GM21360 (cell line): ENCODE results near the gene C22orf39.

ENCODE experiments used
- ATAC-seq: cut with Tn5 transposase; IDR thresholded peaks from one replicate; pipeline ENCODE4 v1.9.1; 2021; ENCODE audit warnings: mild to moderate bottlenecking, moderate library complexity; ENCODE audit not compliant: unreplicated experiment

The C22orf39 gene

GRCh38 chr22:19402642-19403191 is 44.8 kb downstream of the C22orf39 start:
- ATAC-seq = no peak

DNA sequence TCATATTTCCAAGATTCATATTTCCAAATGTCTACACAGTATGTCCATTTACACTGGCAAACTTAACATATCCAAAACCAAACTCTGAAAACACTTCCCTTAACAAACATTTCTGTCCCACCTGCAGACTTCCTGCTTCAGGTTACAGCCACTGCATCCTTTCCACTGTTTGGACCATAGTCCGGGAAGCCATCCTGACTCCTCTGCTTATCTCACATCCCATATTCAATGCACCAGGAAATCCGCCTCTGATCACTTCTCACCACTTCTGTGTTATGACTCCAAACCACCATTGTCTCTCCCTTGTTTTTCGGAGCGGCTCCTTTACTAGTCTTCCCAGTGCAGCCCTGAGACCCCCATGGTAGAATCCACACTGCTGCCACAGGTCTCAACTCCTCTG is 46.0 kb downstream of the C22orf39 start:
- ATAC-seq = no peak

DNA sequence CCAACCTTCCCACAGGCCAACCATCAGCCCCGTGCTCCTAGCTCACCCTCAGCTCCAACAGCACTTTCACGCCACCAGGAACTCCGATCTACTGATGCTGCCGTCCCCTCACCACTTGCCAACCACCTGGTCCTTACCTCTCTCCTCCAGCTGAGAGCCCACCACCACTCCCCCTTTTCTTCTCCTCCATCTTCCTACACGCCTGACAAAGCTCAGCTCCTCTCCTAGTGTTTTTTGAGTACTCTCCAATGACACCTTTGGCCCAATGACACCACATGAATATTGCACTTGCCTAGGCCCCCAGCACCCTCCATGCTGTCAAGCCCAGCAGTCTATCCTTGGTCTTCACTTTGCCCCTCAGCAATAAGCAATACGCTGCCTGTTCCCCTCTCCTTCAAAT is 46.6 kb downstream of the C22orf39 start:
- ATAC-seq = no peak

GRCh38 chr22:19398652-19399051 is 48.9 kb downstream of the C22orf39 start:
- ATAC-seq = no peak

GRCh38 chr22:19398206-19398605 is 49.3 kb downstream of the C22orf39 start:
- no peak for ATAC-seq

DNA sequence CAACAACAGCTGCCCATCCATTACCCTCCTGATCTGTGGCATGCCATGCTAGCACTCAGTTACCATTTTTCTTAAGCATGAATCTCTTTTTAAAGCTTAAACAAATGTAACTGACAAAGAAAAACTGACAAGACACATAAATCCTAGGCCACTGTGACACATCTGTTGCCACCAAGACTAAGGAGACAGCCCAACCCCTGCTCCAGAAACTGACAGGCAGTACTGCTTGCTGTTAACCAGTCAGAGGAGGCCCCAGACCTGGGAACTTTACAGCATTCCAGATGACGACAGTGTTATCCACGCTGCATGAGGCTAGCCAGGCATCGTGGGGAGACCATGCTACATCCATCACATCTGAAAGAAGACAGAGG is 49.8 kb downstream of the C22orf39 start:
- no peak for ATAC-seq

GRCh38 chr22:19396934-19397733 is 50.4 kb downstream of the C22orf39 start:
- ATAC-seq = no peak

DNA sequence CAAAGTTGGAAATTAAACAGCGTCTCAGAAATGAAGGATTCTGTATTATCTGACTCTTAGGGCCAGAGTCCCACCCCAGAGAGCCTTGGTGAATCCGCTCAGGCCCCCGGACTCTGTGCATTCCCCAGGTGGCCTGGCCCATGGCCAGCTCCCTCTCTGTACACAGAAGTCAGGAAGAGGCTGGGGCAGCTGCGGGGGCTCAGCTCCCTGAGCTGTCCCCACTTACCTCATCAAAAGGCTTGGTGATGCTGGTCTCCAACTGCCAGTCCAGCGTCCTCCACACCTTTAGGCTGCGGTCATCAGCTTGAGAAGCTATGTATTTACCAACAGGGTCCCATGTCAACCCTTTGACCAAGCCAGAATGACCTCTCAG is 51.0 kb downstream of the C22orf39 start:
- ATAC-seq = no peak

DNA sequence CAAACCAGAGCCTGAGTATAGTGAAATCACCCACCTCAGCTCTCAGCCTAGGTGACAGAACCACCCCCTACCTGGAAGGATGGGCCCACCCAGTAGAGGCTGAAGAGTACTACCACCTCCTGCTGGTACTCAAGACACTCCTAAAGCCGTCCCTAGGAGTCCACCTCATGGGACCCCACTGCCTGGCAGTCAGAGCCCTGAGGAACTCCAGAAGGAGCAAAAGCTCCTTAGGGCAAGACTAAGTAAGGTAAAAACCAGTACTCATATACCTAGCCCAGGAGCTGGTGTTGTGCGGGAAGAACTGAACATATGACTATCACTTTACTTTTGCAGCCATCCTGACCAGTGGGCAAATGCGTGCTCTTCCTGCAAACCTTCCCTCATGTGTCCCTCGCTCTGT is 52.2 kb downstream of the C22orf39 start:
- no peak for ATAC-seq

- no peak for ATAC-seq
Measured at GRCh38 chr22:19394274-19395050, 53.0 kb downstream of the C22orf39 start.

- ATAC-seq = no peak
Measured at GRCh38 chr22:19393704-19394103, 53.8 kb downstream of the C22orf39 start.
